Measurements from ENCODE around the gene AFAP1. TPM values are rescaled to one million over a fixed set of nuclear protein-coding genes. Genes with fewer than 3 reads are reported as not detected.

AFAP1 gene
- total RNA-seq, 2 experiments from 2014 or later, result not detected

- no peaks in the 10 kb centered on the region for H4K20me1 ChIP-seq (ENCODE audit: insufficient read depth, low read length)
- H3K79me2 ChIP-seq (ENCODE audit: insufficient read depth, low read depth, low read length), result no peaks in the 10 kb centered on the region
- no peak overlapping the region for H3K27ac ChIP-seq (ENCODE audit: low read depth, low read length, poor library complexity, severe bottlenecking)
- H3K4me3 ChIP-seq (ENCODE audit: low read depth, low read length, poor library complexity, severe bottlenecking), result no peak overlapping the region
- peaks cover 8% of the 10 kb centered on the region for H3K4me1 ChIP-seq (ENCODE audit: insufficient read depth, low read length, poor library complexity, severe bottlenecking)
- intact Hi-C loops (cut with micrococcal nuclease; ENCODE audit: unreplicated experiment), result no loop called here
- no peaks in the 10 kb centered on the region for H3K9me3 ChIP-seq (ENCODE audit: low read length)
- no peak overlapping the region for H2AFZ ChIP-seq (ENCODE audit: low read length)
- H3K36me3 ChIP-seq (ENCODE audit: insufficient read depth, low read length), result no peaks in the 10 kb centered on the region
- no peaks in the 10 kb centered on the region for H3K9me2 ChIP-seq (ENCODE audit: insufficient read depth, low read length)
- POLR2A ChIA-PET, result no interaction called here
- no TSS peak for BruUV-seq (replicated peaks)
- CTCF ChIA-PET (ENCODE audit: unreplicated experiment), result no interaction called here
- no peak for TF ChIP-seq EZH2phosphoT487 (IDR thresholded peaks at IDR 0.05; ENCODE audit: borderline replicate concordance, low read depth, low read length)
- no peak for TF ChIP-seq CTCF (conservative IDR thresholded peaks at IDR 0.05; ENCODE audit: low read length)
- no peak overlapping the region for H3K4me2 ChIP-seq (ENCODE audit: low read length)
- no peak for DNase-seq (ENCODE audit: low spot score)
Measured at GRCh38 chr4:7756071-7756470, 183.6 kb downstream of the AFAP1 start.

- Histone ChIP-seq H3K27ac (ENCODE audit: low read depth, low read length, poor library complexity, severe bottlenecking) (no peak overlapping the region), H3K36me3 (ENCODE audit: insufficient read depth, low read length) (no peaks in the 10 kb centered on the region), H3K9me3 (ENCODE audit: low read length) (no peaks in the 10 kb centered on the region), H3K4me1 (ENCODE audit: insufficient read depth, low read length, poor library complexity, severe bottlenecking) (peaks cover 8% of the 10 kb centered on the region), H3K9me2 (ENCODE audit: insufficient read depth, low read length) (no peaks in the 10 kb centered on the region), H3K4me3 (ENCODE audit: low read depth, low read length, poor library complexity, severe bottlenecking) (no peak overlapping the region), H2AFZ (ENCODE audit: low read length) (no peak overlapping the region), H4K20me1 (ENCODE audit: insufficient read depth, low read length) (no peaks in the 10 kb centered on the region), H3K79me2 (ENCODE audit: insufficient read depth, low read depth, low read length) (no peaks in the 10 kb centered on the region), H3K4me2 (ENCODE audit: low read length) (no peak overlapping the region)
- TF ChIP-seq EZH2phosphoT487 (IDR thresholded peaks at IDR 0.05; ENCODE audit: borderline replicate concordance, low read depth, low read length) (no peak), CTCF (conservative IDR thresholded peaks at IDR 0.05; ENCODE audit: low read length) (no peak)
- POLR2A ChIA-PET, result interaction anchor here (0.6 kb wide), 1 partner anchor 178 kb away, joined by 3 read pairs; no protein-coding TSS in a partner anchor
- BruUV-seq (replicated peaks), result no TSS peak
- CTCF ChIA-PET (ENCODE audit: unreplicated experiment), result no interaction called here
- no peak for DNase-seq (ENCODE audit: low spot score)
- intact Hi-C loops (cut with micrococcal nuclease; ENCODE audit: unreplicated experiment), result no loop called here
Measured at GRCh38 chr4:7755561-7755960, 184.1 kb downstream of the AFAP1 start.

GRCh38 chr4:7754565-7755262 lies 184.9 kb downstream of the AFAP1 start:
- DNase-seq (ENCODE audit: low spot score), result no peak
- no peak overlapping the region for H2AFZ ChIP-seq (ENCODE audit: low read length)
- BruUV-seq (replicated peaks), result no TSS peak

More at GRCh38 chr4:7754565-7755262, 184.9 kb downstream of the AFAP1 start:
- no peaks in the 10 kb centered on the region for H3K9me2 ChIP-seq (ENCODE audit: insufficient read depth, low read length)
- H3K9me3 ChIP-seq (ENCODE audit: low read length), result no peaks in the 10 kb centered on the region
- peaks cover 8% of the 10 kb centered on the region for H3K4me1 ChIP-seq (ENCODE audit: insufficient read depth, low read length, poor library complexity, severe bottlenecking)
- H4K20me1 ChIP-seq (ENCODE audit: insufficient read depth, low read length), result no peaks in the 10 kb centered on the region
- H3K79me2 ChIP-seq (ENCODE audit: insufficient read depth, low read depth, low read length), result no peaks in the 10 kb centered on the region
- H3K4me2 ChIP-seq (ENCODE audit: low read length), result 0 out of 2 replicates have a peak overlapping the region, but pooled peaks have one; percentile 20
- H3K27ac ChIP-seq (ENCODE audit: low read depth, low read length, poor library complexity, severe bottlenecking), result no peak overlapping the region
- TF ChIP-seq EZH2phosphoT487 (IDR thresholded peaks at IDR 0.05; ENCODE audit: borderline replicate concordance, low read depth, low read length) (no peak), CTCF (conservative IDR thresholded peaks at IDR 0.05; ENCODE audit: low read length) (no peak)
- H3K4me3 ChIP-seq (ENCODE audit: low read depth, low read length, poor library complexity, severe bottlenecking), result peak overlapping the region; percentile 31
- ChIA-PET CTCF (ENCODE audit: unreplicated experiment) (no interaction called here), POLR2A (interaction anchor here (0.6 kb wide), 1 partner anchor 179 kb away, joined by 3 read pairs; no protein-coding TSS in a partner anchor)
- H3K36me3 ChIP-seq (ENCODE audit: insufficient read depth, low read length), result no peaks in the 10 kb centered on the region
- intact Hi-C loops (cut with micrococcal nuclease; ENCODE audit: unreplicated experiment), result no loop called here
